Liver (tissue), 9 donors: Measurements from ENCODE around the gene ECEL1. TPM values are rescaled to one million over a fixed set of nuclear protein-coding genes. Genes with fewer than 3 reads are reported as not detected.

Source experiments
- DNase-seq: peaks from one replicate; pipeline ENCODE4 v3.0.0-alpha.2; 2017; ENCODE audit warnings: low spot score
- H3K27ac ChIP-seq, 2 donors: one replicate each; pipeline ENCODE4 v1.7.0; 2013; ENCODE audit warnings: inconsistent platforms in 2 of 2, low read length in 2 of 2, control low read depth in 1 of 2, low read depth in 1 of 2, mild to moderate bottlenecking in 1 of 2
- H3K27me3 ChIP-seq, 4 donors: one replicate each; pipeline versions ENCODE4 v1.6.1 to v1.7.0; 2013; ENCODE audit warnings: low read length in 3 of 4, inconsistent platforms in 1 of 4, mild to moderate bottlenecking in 1 of 4, moderate library complexity in 1 of 4; ENCODE audit not compliant: control insufficient read depth in 4 of 4, insufficient read depth in 4 of 4
- H3K36me3 ChIP-seq, 4 donors: one replicate each; pipeline versions ENCODE4 v1.6.1 to v1.7.0; 2013; ENCODE audit warnings: low read length in 3 of 4, mild to moderate bottlenecking in 3 of 4, low read depth in 1 of 4, moderate library complexity in 1 of 4; ENCODE audit not compliant: control insufficient read depth in 4 of 4, insufficient read depth in 3 of 4
- H3K4me1 ChIP-seq, 4 donors: one replicate each; pipeline versions ENCODE4 v1.6.1 to v1.7.0; 2013; ENCODE audit warnings: low read length in 3 of 4, mild to moderate bottlenecking in 3 of 4, moderate library complexity in 1 of 4; ENCODE audit not compliant: control insufficient read depth in 4 of 4, insufficient read depth in 4 of 4
- H3K4me3 ChIP-seq, 3 donors: one replicate each; pipeline versions ENCODE4 v1.6.1 to v1.7.0; 2013; ENCODE audit warnings: low read length in 3 of 3, control low read depth in 1 of 3, low read depth in 1 of 3, mild to moderate bottlenecking in 1 of 3
- H3K9ac ChIP-seq, 2 donors: one replicate each; pipeline ENCODE4 v1.7.0; 2013; ENCODE audit warnings: low read length in 2 of 2, mild to moderate bottlenecking in 2 of 2, moderate library complexity in 2 of 2, control low read depth in 1 of 2, low read depth in 1 of 2
- H3K9me3 ChIP-seq, 4 donors: one replicate each; pipeline versions ENCODE4 v1.6.1 to v1.7.0; 2013; ENCODE audit warnings: low read length in 3 of 4; ENCODE audit not compliant: control insufficient read depth in 4 of 4
- EGR1 ChIP-seq, 2 donors: IDR thresholded peaks; 2 replicates each; pipeline ENCODE4 v1.6.1; 2016 to 2018; ENCODE audit warnings: antibody characterized with exemption in 2 of 2, low read depth in 2 of 2
- FOXA1 ChIP-seq: IDR thresholded peaks from 2 replicates; pipeline ENCODE4 v1.6.1; 2016; ENCODE audit warnings: antibody characterized with exemption
- FOXA2 ChIP-seq: IDR thresholded peaks from 2 replicates; pipeline ENCODE4 v1.6.1; 2016; ENCODE audit warnings: antibody characterized with exemption
- GABPA ChIP-seq, 2 donors: IDR thresholded peaks in 1 of 2; conservative IDR thresholded peaks in 1 of 2; 2 replicates each; pipeline ENCODE4 v1.6.1; 2016; ENCODE audit warnings: antibody characterized with exemption in 2 of 2, mild to moderate bottlenecking in 1 of 2, moderate library complexity in 1 of 2
- HNF4A ChIP-seq, 2 donors: conservative IDR thresholded peaks; 2 replicates each; pipeline ENCODE4 v1.6.1; 2016; ENCODE audit warnings: antibody characterized with exemption in 2 of 2, mild to moderate bottlenecking in 2 of 2
- HNF4G ChIP-seq: IDR thresholded peaks from 2 replicates; pipeline ENCODE4 v1.6.1; 2016; ENCODE audit warnings: antibody characterized with exemption
- JUND ChIP-seq, 2 donors: IDR thresholded peaks; 2 replicates each; pipeline ENCODE4 v1.6.1; 2016; ENCODE audit warnings: antibody characterized with exemption in 2 of 2
- NR2F2 ChIP-seq: IDR thresholded peaks from 2 replicates; pipeline ENCODE4 v1.6.1; 2016; ENCODE audit warnings: antibody characterized with exemption
- RAD21 ChIP-seq, 2 donors: IDR thresholded peaks; 2 replicates each; pipeline ENCODE4 v1.6.1; 2016; ENCODE audit warnings: antibody characterized with exemption in 2 of 2, mild to moderate bottlenecking in 2 of 2
- RXRA ChIP-seq, 2 donors: IDR thresholded peaks; 2 replicates each; pipeline ENCODE4 v1.6.1; 2017 to 2018; ENCODE audit warnings: antibody characterized with exemption in 2 of 2, mild to moderate bottlenecking in 1 of 2
- SP1 ChIP-seq: IDR thresholded peaks from 2 replicates; pipeline ENCODE4 v1.6.1; 2018; ENCODE audit warnings: antibody characterized with exemption, mild to moderate bottlenecking
- TAF1 ChIP-seq: conservative IDR thresholded peaks from 2 replicates; pipeline ENCODE4 v1.6.1; 2016; ENCODE audit warnings: antibody characterized with exemption, mild to moderate bottlenecking
- YY1 ChIP-seq: IDR thresholded peaks from 2 replicates; pipeline ENCODE4 v1.6.1; 2016; ENCODE audit warnings: antibody characterized with exemption, mild to moderate bottlenecking
- WGBS: extraction: QIAGEN DNeasy Blood & Tissue Kit; methylation state at CpG from one replicate; pipeline ENCODE4 v1.1.7; 2013; 5-methylcytosine and 5-hydroxymethylcytosine counted together
- polyA plus RNA-seq, 2 donors: library from polyadenylated mRNA; stranded (reverse) in 1 of 2; unstranded in 1 of 2; fragments of 200-250 nt in 1 of 2; fragments of >200 nt in 1 of 2; fragmentation: Nextera tagmentation in 1 of 2; extraction: Ambion mirVana in 1 of 2; gene quantifications; one replicate each; pipeline versions ENCODE4 v1.2.1 to v1.2.3, GENCODE V29; 2013 to 2015
- total RNA-seq, 2 donors: library from RNA; depleted of rRNA; stranded (reverse); fragments of >200 nt; gene quantifications; one replicate each; pipeline ENCODE4 v1.2.3, GENCODE V29; 2014
- TF ChIP-seq, protein P1 (sequence below): IDR thresholded peaks from 2 replicates; pipeline ENCODE4 v1.6.1; 2016; ENCODE audit warnings: antibody characterized with exemption
- TF ChIP-seq, protein P2 (sequence below): IDR thresholded peaks from 2 replicates; pipeline ENCODE4 v1.6.1; 2016; ENCODE audit warnings: antibody characterized with exemption
- TF ChIP-seq, protein P3 (sequence below): IDR thresholded peaks from 2 replicates; pipeline ENCODE4 v1.6.1; 2016; ENCODE audit warnings: antibody characterized with exemption, mild to moderate bottlenecking
- TF ChIP-seq, protein P4 (sequence below): fragments of 150-350 bp; IDR thresholded peaks from 2 replicates; pipeline ENCODE4 v1.5.1; 2017; ENCODE audit warnings: improper control_type of control experiment, low read depth, low read length; ENCODE audit not compliant: missing input control
- TF ChIP-seq, protein P5 (sequence below): IDR thresholded peaks from 2 replicates; pipeline ENCODE4 v1.6.1; 2016; ENCODE audit warnings: antibody characterized with exemption
- donor health status: healthy.
- donor health status: healthy.
- donor health status: healthy.
- donor health status: healthy.
- donor health status: healthy.

ECEL1 gene
- total and polyA plus RNA-seq, 4 donors, result 0.67 to 1.8 TPM; not detected in 2

DNA sequence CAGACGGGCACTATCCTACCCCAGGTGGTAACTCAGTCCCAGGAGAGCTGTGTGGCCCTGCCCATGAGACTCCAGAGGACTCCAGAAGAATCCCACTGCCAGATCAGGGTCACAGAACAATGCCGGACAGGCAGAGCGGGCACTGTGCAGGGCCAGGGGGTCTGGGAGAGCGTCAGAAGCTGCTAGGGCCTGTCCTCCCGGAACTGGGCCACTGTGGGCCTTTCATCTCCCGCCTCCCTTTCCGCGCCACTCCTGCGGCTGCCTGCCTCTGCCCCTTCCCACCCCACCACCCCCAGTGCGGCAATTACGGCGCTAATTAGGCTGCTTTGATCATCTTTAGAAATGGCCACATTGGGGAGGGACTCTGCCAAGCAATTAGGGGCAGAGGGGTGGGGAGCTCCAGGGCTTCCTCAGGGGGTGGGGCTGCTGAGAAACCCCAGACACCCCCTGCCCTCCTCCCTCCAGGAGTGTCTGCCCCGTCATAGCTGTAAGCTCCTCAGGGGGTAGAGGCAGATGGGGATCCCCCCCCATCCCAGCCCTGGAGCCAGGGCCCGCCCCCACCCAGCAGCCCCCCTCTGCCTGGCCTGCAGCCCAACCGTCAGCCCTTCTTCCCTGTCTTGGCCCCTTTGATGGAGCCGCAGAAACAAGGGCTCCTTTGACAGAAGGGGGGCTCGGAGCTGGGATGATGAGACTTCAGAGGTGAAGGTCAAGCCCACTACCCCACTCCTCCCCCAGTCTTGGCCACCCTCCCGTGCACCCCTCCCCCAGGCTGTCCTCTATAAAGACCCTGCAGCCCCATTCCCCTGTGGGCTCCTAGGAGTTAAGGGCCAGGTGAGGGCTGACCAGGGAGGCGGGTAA lies 32.2 kb upstream of the ECEL1 start, which contains the start of gene PRSS56:
TSS of gene PRSS56 (plus strand) at position 808 of the 858 bp plus-strand sequence. CDS start 211 bp downstream, outside the sequence.
- peaks cover 7 to 22% (median 13%) of the 10 kb centered on the region in 4 donors for H3K4me1 ChIP-seq
- H3K4me3 ChIP-seq, result no peak within 1 kb of the TSS
- 75% methylated on average over 19 of the region's 19 CpGs for WGBS
- no peaks in the 10 kb centered on the region for H3K36me3 ChIP-seq
- no peak within 1 kb of the TSS for H3K27ac ChIP-seq
- TF ChIP-seq FOXA2 (no peak), FOXA1 (no peak), NR2F2 (no peak)
- no peaks in the 10 kb centered on the region for H3K9me3 ChIP-seq
- H3K9ac ChIP-seq, result no peak within 1 kb of the TSS
- no peak for DNase-seq
- peaks cover 0 to 8% (median 5%) of the 10 kb centered on the region in 4 donors for H3K27me3 ChIP-seq

DNA sequence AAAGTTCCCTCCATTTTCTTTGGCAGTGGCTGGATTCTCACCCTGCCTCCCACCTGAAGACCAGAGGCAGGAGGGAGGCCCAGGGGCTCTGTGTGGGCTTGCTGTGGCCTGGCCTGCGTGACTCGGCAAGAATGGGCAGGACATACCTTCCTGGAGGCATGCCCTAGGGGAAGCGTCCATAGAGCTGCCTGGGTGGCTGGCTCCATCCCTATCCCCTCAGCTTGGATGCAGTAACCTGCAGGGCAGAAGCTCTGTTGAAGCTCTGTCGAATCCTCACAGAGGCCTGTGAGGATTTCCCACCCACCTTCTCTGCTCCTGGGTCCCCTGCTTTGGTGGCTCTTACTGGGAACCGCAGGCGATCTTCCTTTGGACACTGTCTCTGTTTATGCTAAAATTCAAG lies 31.2 kb upstream of the ECEL1 start:
- H3K27me3 ChIP-seq, result peaks cover 0 to 3% (median 2%) of the 10 kb centered on the region in 4 donors
- WGBS, result 74% methylated on average over 6 of the region's 6 CpGs

More for the DNA sequence above, 31.2 kb upstream of the ECEL1 start:
- TF ChIP-seq NR2F2 (no peak), FOXA2 (no peak), JUND (IDR thresholded peaks at IDR 0.05) (no peak), GABPA (IDR thresholded peaks at IDR 0.05 in 1 of 2, conservative IDR thresholded peaks at IDR 0.05 in 1 of 2) (no peak), TAF1 (no peak), EGR1 (IDR thresholded peaks at IDR 0.05; ENCODE audit: low read depth in 2 of 2) (no peak), SP1 (no peak), HNF4A (conservative IDR thresholded peaks at IDR 0.05) (no peak), YY1 (no peak), RXRA (IDR thresholded peaks at IDR 0.05) (no peak), FOXA1 (no peak), HNF4G (no peak), RAD21 (IDR thresholded peaks at IDR 0.05) (no peak)
- TF ChIP-seq, protein P1, sequence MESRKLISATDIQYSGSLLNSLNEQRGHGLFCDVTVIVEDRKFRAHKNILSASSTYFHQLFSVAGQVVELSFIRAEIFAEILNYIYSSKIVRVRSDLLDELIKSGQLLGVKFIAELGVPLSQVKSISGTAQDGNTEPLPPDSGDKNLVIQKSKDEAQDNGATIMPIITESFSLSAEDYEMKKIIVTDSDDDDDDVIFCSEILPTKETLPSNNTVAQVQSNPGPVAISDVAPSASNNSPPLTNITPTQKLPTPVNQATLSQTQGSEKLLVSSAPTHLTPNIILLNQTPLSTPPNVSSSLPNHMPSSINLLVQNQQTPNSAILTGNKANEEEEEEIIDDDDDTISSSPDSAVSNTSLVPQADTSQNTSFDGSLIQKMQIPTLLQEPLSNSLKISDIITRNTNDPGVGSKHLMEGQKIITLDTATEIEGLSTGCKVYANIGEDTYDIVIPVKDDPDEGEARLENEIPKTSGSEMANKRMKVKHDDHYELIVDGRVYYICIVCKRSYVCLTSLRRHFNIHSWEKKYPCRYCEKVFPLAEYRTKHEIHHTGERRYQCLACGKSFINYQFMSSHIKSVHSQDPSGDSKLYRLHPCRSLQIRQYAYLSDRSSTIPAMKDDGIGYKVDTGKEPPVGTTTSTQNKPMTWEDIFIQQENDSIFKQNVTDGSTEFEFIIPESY, result no peak
- TF ChIP-seq, protein P2, sequence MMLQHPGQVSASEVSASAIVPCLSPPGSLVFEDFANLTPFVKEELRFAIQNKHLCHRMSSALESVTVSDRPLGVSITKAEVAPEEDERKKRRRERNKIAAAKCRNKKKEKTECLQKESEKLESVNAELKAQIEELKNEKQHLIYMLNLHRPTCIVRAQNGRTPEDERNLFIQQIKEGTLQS, result no peak
- TF ChIP-seq, protein P3, sequence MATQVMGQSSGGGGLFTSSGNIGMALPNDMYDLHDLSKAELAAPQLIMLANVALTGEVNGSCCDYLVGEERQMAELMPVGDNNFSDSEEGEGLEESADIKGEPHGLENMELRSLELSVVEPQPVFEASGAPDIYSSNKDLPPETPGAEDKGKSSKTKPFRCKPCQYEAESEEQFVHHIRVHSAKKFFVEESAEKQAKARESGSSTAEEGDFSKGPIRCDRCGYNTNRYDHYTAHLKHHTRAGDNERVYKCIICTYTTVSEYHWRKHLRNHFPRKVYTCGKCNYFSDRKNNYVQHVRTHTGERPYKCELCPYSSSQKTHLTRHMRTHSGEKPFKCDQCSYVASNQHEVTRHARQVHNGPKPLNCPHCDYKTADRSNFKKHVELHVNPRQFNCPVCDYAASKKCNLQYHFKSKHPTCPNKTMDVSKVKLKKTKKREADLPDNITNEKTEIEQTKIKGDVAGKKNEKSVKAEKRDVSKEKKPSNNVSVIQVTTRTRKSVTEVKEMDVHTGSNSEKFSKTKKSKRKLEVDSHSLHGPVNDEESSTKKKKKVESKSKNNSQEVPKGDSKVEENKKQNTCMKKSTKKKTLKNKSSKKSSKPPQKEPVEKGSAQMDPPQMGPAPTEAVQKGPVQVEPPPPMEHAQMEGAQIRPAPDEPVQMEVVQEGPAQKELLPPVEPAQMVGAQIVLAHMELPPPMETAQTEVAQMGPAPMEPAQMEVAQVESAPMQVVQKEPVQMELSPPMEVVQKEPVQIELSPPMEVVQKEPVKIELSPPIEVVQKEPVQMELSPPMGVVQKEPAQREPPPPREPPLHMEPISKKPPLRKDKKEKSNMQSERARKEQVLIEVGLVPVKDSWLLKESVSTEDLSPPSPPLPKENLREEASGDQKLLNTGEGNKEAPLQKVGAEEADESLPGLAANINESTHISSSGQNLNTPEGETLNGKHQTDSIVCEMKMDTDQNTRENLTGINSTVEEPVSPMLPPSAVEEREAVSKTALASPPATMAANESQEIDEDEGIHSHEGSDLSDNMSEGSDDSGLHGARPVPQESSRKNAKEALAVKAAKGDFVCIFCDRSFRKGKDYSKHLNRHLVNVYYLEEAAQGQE, result no peak
- TF ChIP-seq, protein P4, sequence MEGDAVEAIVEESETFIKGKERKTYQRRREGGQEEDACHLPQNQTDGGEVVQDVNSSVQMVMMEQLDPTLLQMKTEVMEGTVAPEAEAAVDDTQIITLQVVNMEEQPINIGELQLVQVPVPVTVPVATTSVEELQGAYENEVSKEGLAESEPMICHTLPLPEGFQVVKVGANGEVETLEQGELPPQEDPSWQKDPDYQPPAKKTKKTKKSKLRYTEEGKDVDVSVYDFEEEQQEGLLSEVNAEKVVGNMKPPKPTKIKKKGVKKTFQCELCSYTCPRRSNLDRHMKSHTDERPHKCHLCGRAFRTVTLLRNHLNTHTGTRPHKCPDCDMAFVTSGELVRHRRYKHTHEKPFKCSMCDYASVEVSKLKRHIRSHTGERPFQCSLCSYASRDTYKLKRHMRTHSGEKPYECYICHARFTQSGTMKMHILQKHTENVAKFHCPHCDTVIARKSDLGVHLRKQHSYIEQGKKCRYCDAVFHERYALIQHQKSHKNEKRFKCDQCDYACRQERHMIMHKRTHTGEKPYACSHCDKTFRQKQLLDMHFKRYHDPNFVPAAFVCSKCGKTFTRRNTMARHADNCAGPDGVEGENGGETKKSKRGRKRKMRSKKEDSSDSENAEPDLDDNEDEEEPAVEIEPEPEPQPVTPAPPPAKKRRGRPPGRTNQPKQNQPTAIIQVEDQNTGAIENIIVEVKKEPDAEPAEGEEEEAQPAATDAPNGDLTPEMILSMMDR, result no peak
- TF ChIP-seq, protein P5, sequence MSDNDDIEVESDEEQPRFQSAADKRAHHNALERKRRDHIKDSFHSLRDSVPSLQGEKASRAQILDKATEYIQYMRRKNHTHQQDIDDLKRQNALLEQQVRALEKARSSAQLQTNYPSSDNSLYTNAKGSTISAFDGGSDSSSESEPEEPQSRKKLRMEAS, result no peak
- peaks cover 6 to 16% (median 8%) of the 10 kb centered on the region in 4 donors for H3K4me1 ChIP-seq
- DNase-seq, result no peak
- no peak overlapping the region for H3K27ac ChIP-seq
- H3K4me3 ChIP-seq, result no peak overlapping the region
- H3K9me3 ChIP-seq, result no peaks in the 10 kb centered on the region
- no peaks in the 10 kb centered on the region for H3K36me3 ChIP-seq
- H3K9ac ChIP-seq, result no peak overlapping the region
